Activated CD4-positive, alpha-beta T cell treated with anti-CD3 and anti-CD28 coated beads, Interleukin-2, amount 50 U/mL, for 48 hours (primary cell): ENCODE results near the gene CYP2W1.

ENCODE experiments used
- DNase-seq, 2 experiments: peaks; one replicate each; pipeline ENCODE4 v3.0.0-alpha.2; 2020

Gene CYP2W1

GRCh38 chr7:984361-985126 is 1.6 kb downstream of the CYP2W1 start:
- no peak for DNase-seq

- no peak for DNase-seq
Observed at GRCh38 chr7:985127-985416, 2.1 kb downstream of the CYP2W1 start.

GRCh38 chr7:985915-986741 is 3.1 kb downstream of the CYP2W1 start:
- no peak for DNase-seq

- DNase-seq, result no peak
Observed at GRCh38 chr7:986766-987751, 4.1 kb downstream of the CYP2W1 start.

- DNase-seq, result no peak
Observed at GRCh38 chr7:987909-988308, 4.9 kb downstream of the CYP2W1 start.

GRCh38 chr7:988426-988911 is 5.5 kb downstream of the CYP2W1 start:
- DNase-seq, result no peak

- DNase-seq, result no peak
Observed at GRCh38 chr7:988963-989529, 6.1 kb downstream of the CYP2W1 start.

- DNase-seq, result no peak
Observed at GRCh38 chr7:990352-990932, 7.5 kb downstream of the CYP2W1 start.

GRCh38 chr7:990933-991728 is 8.2 kb downstream of the CYP2W1 start:
- DNase-seq, result no peak

GRCh38 chr7:991729-992656 is 9.0 kb downstream of the CYP2W1 start:
- no peak for DNase-seq

- peak; percentile 97 for DNase-seq
Observed at GRCh38 chr7:992709-993607, 10.0 kb downstream of the CYP2W1 start.

- no peak for DNase-seq
Observed at GRCh38 chr7:994592-995308, 11.8 kb downstream of the CYP2W1 start.

- DNase-seq, result no peak
Observed at GRCh38 chr7:995571-995970, 12.6 kb downstream of the CYP2W1 start.

- DNase-seq, result no peak
Observed at GRCh38 chr7:996079-996872, 13.3 kb downstream of the CYP2W1 start.

GRCh38 chr7:997404-998395 is 14.7 kb downstream of the CYP2W1 start:
- DNase-seq, result no peak

- DNase-seq, result no peak
Observed at GRCh38 chr7:999149-999879, 16.3 kb downstream of the CYP2W1 start.
